ENCODE measurements around the gene PTPN12. TPM values are rescaled to one million over a fixed set of nuclear protein-coding genes. Genes with fewer than 3 reads are reported as not detected.

Gene PTPN12
- total and polyA plus RNA-seq, 7 donors, result 16.5 to 52.6 (median 34.0) TPM

GRCh38 chr7:77687100-77687746, 150.1 kb downstream of the PTPN12 start:
- H3K4me3 ChIP-seq, result no peak overlapping the region
- H3K4me1 ChIP-seq, result no peaks in the 10 kb centered on the region
- H3K36me3 ChIP-seq (ENCODE audit: insufficient read depth in 1 of 2, low read depth in 1 of 2), result peaks cover 0 to 14% of the 10 kb centered on the region in 2 donors
- H3K27me3 ChIP-seq (ENCODE audit: insufficient read depth in 3 of 3, low read length in 2 of 3), result no peaks in the 10 kb centered on the region
- ATAC-seq (no peak), DNase-seq (no peak)
- intact Hi-C loops (cut with DNase I), result no loop called here
- no peak overlapping the region for H3K27ac ChIP-seq
- 95 to 100% (median 97%) methylated on average over 1 of the region's 1 CpG for WGBS, 3 donors
- no peak for TF ChIP-seq CTCF (IDR thresholded peaks at IDR 0.05)
- H3K9me3 ChIP-seq, result no peaks in the 10 kb centered on the region

GRCh38 chr7:77687747-77688144, 150.7 kb downstream of the PTPN12 start:
- no peak overlapping the region for H3K27ac ChIP-seq
- ATAC-seq (no peak), DNase-seq (no peak)
- H3K36me3 ChIP-seq (ENCODE audit: insufficient read depth in 1 of 2, low read depth in 1 of 2), result peaks cover 0 to 11% of the 10 kb centered on the region in 2 donors
- no peak overlapping the region for H3K4me3 ChIP-seq
- no peaks in the 10 kb centered on the region for H3K27me3 ChIP-seq (ENCODE audit: insufficient read depth in 3 of 3, low read length in 2 of 3)
- intact Hi-C loops (cut with DNase I), result no loop called here
- 95 to 98% (median 96%) methylated on average over 1 of the region's 1 CpG for WGBS, 3 donors
- TF ChIP-seq CTCF (IDR thresholded peaks at IDR 0.05), result no peak
- no peaks in the 10 kb centered on the region for H3K9me3 ChIP-seq
- H3K4me1 ChIP-seq, result no peaks in the 10 kb centered on the region

Other genes starting within 250 kb of the PTPN12 start
- gene GSAP, start 120.9 kb upstream of the PTPN12 start, total RNA-seq, result 1 to 10 TPM; 2.0 to 4.2 (median 3.3) TPM
- gene GSAP, start 120.9 kb upstream of the PTPN12 start, polyA plus RNA-seq, result 1 to 10 TPM; 1.3 to 1.9 (median 1.6) TPM
- gene RSBN1L, start 159.2 kb downstream of the PTPN12 start, total RNA-seq, result 10 to 100 TPM in 1 of 4 donors, 1 to 10 TPM in 3; 7.5 to 10.1 (median 8.6) TPM
- 1 to 10 TPM; 2.0 to 7.8 (median 4.6) TPM for gene RSBN1L, start 159.2 kb downstream of the PTPN12 start, polyA plus RNA-seq